IMR-90 (cell line): Measurements from ENCODE around the gene MLLT3. TPM values are rescaled to one million over a fixed set of nuclear protein-coding genes. Genes with fewer than 3 reads are reported as not detected.

Experiments used
- ATAC-seq: fragments of 200-7000 bp; cut with Tn5 transposase; 2 replicates; pipeline ENCODE4 v1.9.1; 2020; ENCODE audit warnings: low read depth, mild to moderate bottlenecking, moderate library complexity
- BruUV-seq: library from RNA; stranded (reverse); fragments of 400-500 nt; replicated peaks from 2 replicates; lab custom pipeline; 2021; lab: Mats Ljungman, UMichigan
- CTCF ChIA-PET: fragments of 300-600 bp; formaldehyde crosslinking; extraction: SDS; loops from one replicate; lab custom pipeline; 2021; ENCODE audit warnings: antibody characterized with exemption; lab: Yijun Ruan, JAX
- POLR2A ChIA-PET: fragments of 300-600 bp; sonication (Branson Sonifier 250); formaldehyde crosslinking; loops from one replicate; lab custom pipeline; 2022; ENCODE audit warnings: antibody characterized with exemption; ENCODE audit not compliant: unreplicated experiment; lab: Charles Lee
- DNase-seq: peaks from one replicate; pipeline ENCODE4 v3.0.0; 2013
- H2AFZ ChIP-seq: replicated peaks from 2 replicates; pipeline ENCODE3; 2013; ENCODE audit warnings: low read length, mild to moderate bottlenecking; ENCODE audit not compliant: poor library complexity
- H2AK5ac ChIP-seq: 2 replicates; pipeline ENCODE4 v1.6.1; 2013; ENCODE audit warnings: low read depth, low read length, inconsistent platforms
- H2AK9ac ChIP-seq: replicated peaks from 2 replicates; pipeline ENCODE3; 2013; ENCODE audit warnings: mild to moderate bottlenecking, low read depth, low read length, moderate library complexity; ENCODE audit not compliant: poor library complexity
- H2BK120ac ChIP-seq: 2 replicates; pipeline ENCODE4 v1.6.1; 2013; ENCODE audit warnings: low read depth, low read length, inconsistent platforms
- H2BK15ac ChIP-seq: 3 replicates; pipeline ENCODE4 v1.6.1; 2013; ENCODE audit warnings: low read depth, low read length, inconsistent platforms
- H2BK20ac ChIP-seq: 2 replicates; pipeline ENCODE4 v1.6.1; 2013; ENCODE audit warnings: low read depth, mild to moderate bottlenecking, inconsistent platforms, low read length, moderate library complexity
- H2BK5ac ChIP-seq: 2 replicates; pipeline ENCODE4 v1.6.1; 2013; ENCODE audit warnings: mild to moderate bottlenecking, low read depth, low read length, inconsistent platforms; ENCODE audit not compliant: poor library complexity, severe bottlenecking
- H3K14ac ChIP-seq: replicated peaks from 2 replicates; pipeline ENCODE4 v1.6.1; 2013; ENCODE audit warnings: low read depth, low read length, inconsistent platforms
- H3K18ac ChIP-seq: 2 replicates; pipeline ENCODE4 v1.6.1; 2013; ENCODE audit warnings: low read depth, low read length, control low read depth
- H3K23ac ChIP-seq: 2 replicates; pipeline ENCODE4 v1.6.1; 2013; ENCODE audit warnings: low read depth, low read length, inconsistent platforms
- H3K27ac ChIP-seq: 2 replicates; pipeline ENCODE4 v1.5.1; 2013; ENCODE audit warnings: mild to moderate bottlenecking, control low read depth, low read length; ENCODE audit not compliant: insufficient read depth
- H3K27me3 ChIP-seq: 2 replicates; pipeline ENCODE4 v1.6.1; 2013; ENCODE audit warnings: low read length; ENCODE audit not compliant: control insufficient read depth, insufficient read depth
- H3K36me3 ChIP-seq: 2 replicates; pipeline ENCODE4 v1.6.1; 2013; ENCODE audit warnings: low read length, mixed read lengths; ENCODE audit not compliant: control insufficient read depth, insufficient read depth
- H3K4ac ChIP-seq: 2 replicates; pipeline ENCODE4 v1.6.1; 2013; ENCODE audit warnings: low read depth, low read length, inconsistent platforms
- H3K4me1 ChIP-seq: 2 replicates; pipeline ENCODE4 v1.6.1; 2013; ENCODE audit warnings: low read length, mixed read lengths; ENCODE audit not compliant: control insufficient read depth, insufficient read depth
- H3K4me2 ChIP-seq: 2 replicates; pipeline ENCODE4 v1.6.1; 2013; ENCODE audit warnings: low read depth, mild to moderate bottlenecking, control low read depth, low read length, moderate library complexity
- H3K4me3 ChIP-seq: 2 replicates; pipeline ENCODE4 v1.5.1; 2013; ENCODE audit warnings: low read depth, mild to moderate bottlenecking, control low read depth, low read length, moderate library complexity; ENCODE audit not compliant: insufficient read depth
- H3K56ac ChIP-seq: 2 replicates; pipeline ENCODE4 v1.6.1; 2013; ENCODE audit warnings: low read length, inconsistent platforms; ENCODE audit not compliant: insufficient read depth; ENCODE audit errors: extremely low read depth
- H3K79me1 ChIP-seq, 2 experiments: 2 replicates each; pipeline ENCODE4 v1.6.1; 2013; ENCODE audit warnings: low read length in 2 of 2, inconsistent platforms in 1 of 2, low read depth in 1 of 2
- H3K9ac ChIP-seq: 2 replicates; pipeline ENCODE4 v1.6.1; 2013; ENCODE audit warnings: low read depth, low read length, control low read depth
- H3K9me1 ChIP-seq: 2 replicates; pipeline ENCODE4 v1.6.1; 2013; ENCODE audit warnings: low read length, inconsistent platforms; ENCODE audit not compliant: insufficient read depth
- H3K9me3 ChIP-seq: 2 replicates; pipeline ENCODE4 v1.6.1; 2013; ENCODE audit warnings: low read length; ENCODE audit not compliant: control insufficient read depth, insufficient read depth
- H4K20me1 ChIP-seq: 2 replicates; pipeline ENCODE4 v1.6.1; 2013; ENCODE audit warnings: low read length, inconsistent platforms; ENCODE audit not compliant: insufficient read depth
- H4K5ac ChIP-seq: 2 replicates; pipeline ENCODE4 v1.6.1; 2013; ENCODE audit warnings: mild to moderate bottlenecking, low read depth, low read length, control low read depth
- H4K8ac ChIP-seq, 2 experiments: 2 replicates each; pipeline ENCODE4 v1.6.1; 2013; ENCODE audit warnings: low read depth in 2 of 2, low read length in 2 of 2, control low read depth in 1 of 2, inconsistent platforms in 1 of 2
- H4K91ac ChIP-seq: 2 replicates; pipeline ENCODE4 v1.6.1; 2013; ENCODE audit warnings: low read depth, low read length, inconsistent platforms; ENCODE audit not compliant: insufficient read depth
- CHD1 ChIP-seq: IDR thresholded peaks from 2 replicates; pipeline ENCODE4 v1.6.1; 2012; ENCODE audit warnings: low read depth, low read length, improper control_type of control experiment
- CTCF ChIP-seq: conservative IDR thresholded peaks from 2 replicates; pipeline ENCODE4 v1.5.1; 2012; ENCODE audit warnings: mild to moderate bottlenecking, low read depth, low read length, improper control_type of control experiment
- WGBS, 2 experiments: methylation state at CpG; one replicate each; pipeline versions ENCODE4 v1.1.5 to v1.1.7; 2013; ENCODE audit warnings: missing lambda C conversion rate in 2 of 2; ENCODE audit not compliant: insufficient read length in 1 of 2; ENCODE audit errors: extremely low coverage in 2 of 2; 5-methylcytosine and 5-hydroxymethylcytosine counted together
- dilution Hi-C: fragments of 300-500 bp; cut with HindIII; formaldehyde crosslinking; loops from one replicate; pipeline ENCODE4 v1.14.3; 2018; ENCODE audit warnings: low sequenced_read_pairs; ENCODE audit not compliant: unreplicated experiment
- in situ Hi-C: fragments of 300-500 bp; cut with MboI; formaldehyde crosslinking; loops from 3 replicates; pipeline ENCODE4 v1.14.3; 2019; ENCODE audit warnings: low sequenced_read_pairs, inconsistent platforms, mixed read lengths
- intact Hi-C: fragments of 100-400 bp; cut with micrococcal nuclease; formaldehyde crosslinking; loops from 2 replicates; pipeline ENCODE4 v1.10.0; 2022
- polyA plus RNA-seq, 3 experiments: library from polyadenylated mRNA; depleted of rRNA; stranded (reverse); fragments of >200 nt; gene quantifications; 2 replicates each; pipeline ENCODE4 v1.2.3, GENCODE V29; 2012; ENCODE audit warnings: low replicate concordance in 1 of 3
- total RNA-seq: library from RNA; depleted of rRNA; stranded (reverse); fragments of >200 nt; gene quantifications from 2 replicates; pipeline ENCODE4 v1.2.3, GENCODE V29; 2012

The MLLT3 gene
- total and polyA plus RNA-seq, 2 of the 4 experiments (the other 2 are of a cell fraction) = 10.4 to 21.1 TPM

- Histone ChIP-seq H4K5ac (no peak overlapping the region), H3K4me3 (no peak overlapping the region), H4K91ac (no peak overlapping the region), H3K36me3 (no peaks in the 10 kb centered on the region), H4K8ac (no peak overlapping the region), H3K4ac (no peak overlapping the region), H3K9me3 (no peaks in the 10 kb centered on the region), H2BK15ac (no peak overlapping the region), H3K14ac (no peak overlapping the region), H3K79me1 (peaks cover 5 to 11% of the 10 kb centered on the region in 2 experiments; a peak in 2 of 4 replicates), H3K9ac (no peak overlapping the region), H2AFZ (no peak overlapping the region), H3K4me1 (no peaks in the 10 kb centered on the region), H3K27ac (no peak overlapping the region), H3K23ac (no peak overlapping the region), H2BK120ac (no peak overlapping the region), H3K18ac (no peak overlapping the region), H2AK9ac (no peak overlapping the region), H2BK5ac (no peak overlapping the region), H2AK5ac (no peak overlapping the region), H3K56ac (no peak overlapping the region), H2BK20ac (no peak overlapping the region), H3K4me2 (no peak overlapping the region), H4K20me1 (peaks cover 6% of the 10 kb centered on the region; the same call in 1 of the 2 replicates), H3K27me3 (no peaks in the 10 kb centered on the region), H3K9me1 (no peaks in the 10 kb centered on the region)
- dilution Hi-C loops = no loop called here
- ChIA-PET CTCF (no interaction called here), POLR2A (no interaction called here)
- intact Hi-C loops = no loop called here
- TF ChIP-seq CTCF (0 out of 2 replicates have a peak, but pooled peaks have one; percentile 3), CHD1 (no peak)
- DNase-seq (no peak), ATAC-seq (no peak)
- no CpG with 5 or more reads among the region's 3 CpGs for WGBS, 2 experiments
- in situ Hi-C loops = no loop called here
- no TSS peak for BruUV-seq
Observed at GRCh38 chr9:20462410-20462809, 159.9 kb downstream of the MLLT3 start.
